HG02623 (cell line): ENCODE data around the gene SLC23A3.
A peak's percentile ranks its signal among the peaks of the same experiment; 100 is the strongest.
"Not testable (repeated sequence)": the region's sequence is repeated elsewhere in the genome, so short reads cannot be mapped to it uniquely, and the experiment has no call there.

Experiments used
- ATAC-seq: cut with Tn5 transposase; IDR thresholded peaks from one replicate; pipeline ENCODE4 v1.9.1; 2021; ENCODE audit warnings: moderate library complexity; ENCODE audit not compliant: unreplicated experiment

Gene SLC23A3

DNA sequence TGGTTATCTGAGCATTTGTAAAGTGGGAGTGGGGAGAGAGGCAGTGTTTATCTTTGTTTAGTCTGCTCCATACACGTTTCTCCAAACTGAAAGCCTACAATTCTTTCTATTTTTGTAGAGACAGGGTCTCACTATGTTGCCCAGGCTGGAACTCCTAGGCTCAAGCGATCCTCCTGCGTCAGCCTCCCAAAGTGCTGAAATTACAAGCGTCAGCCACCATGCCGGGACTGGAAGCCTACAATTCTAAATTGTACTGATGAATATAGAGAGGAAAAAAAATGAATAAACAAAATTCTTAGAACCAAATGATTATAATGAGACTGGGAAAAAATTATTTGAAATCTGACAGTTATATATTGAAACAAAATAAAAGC lies 35.3 kb upstream of the SLC23A3 start:
- no peak for ATAC-seq

DNA sequence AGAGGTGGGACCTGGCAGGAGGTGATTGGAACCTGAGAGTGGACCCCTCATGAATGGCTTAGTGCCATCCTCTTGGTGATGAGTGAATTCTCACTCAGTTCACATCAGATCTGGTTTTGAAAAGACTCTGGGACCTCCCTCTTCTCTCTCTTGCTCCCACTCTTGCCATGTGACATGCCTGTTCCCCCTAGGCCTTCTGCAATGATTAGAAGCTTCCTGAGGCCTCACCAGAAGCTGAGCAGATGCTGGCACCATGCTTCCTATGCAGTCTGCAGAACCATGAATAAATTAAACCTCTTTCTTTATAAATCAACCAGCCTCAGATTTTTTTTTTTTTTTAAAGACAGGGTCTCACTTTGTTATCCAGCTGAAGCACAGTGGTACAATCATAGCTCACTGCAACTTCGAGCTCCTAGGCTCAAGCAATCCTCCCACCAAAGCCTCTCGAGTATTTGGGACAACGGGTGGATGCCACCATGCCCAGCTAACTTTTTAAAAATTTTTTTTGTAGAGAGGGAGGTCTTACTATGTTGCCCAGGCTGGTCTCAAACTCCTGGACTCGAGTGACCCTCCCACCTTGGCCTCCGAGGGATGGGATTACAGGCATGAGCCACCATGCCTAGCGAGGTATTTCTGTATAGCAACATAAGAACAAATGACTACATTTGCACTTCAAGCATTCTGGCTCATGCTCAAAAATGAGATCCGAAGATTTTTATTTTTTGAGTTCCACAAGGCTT lies 34.8 kb upstream of the SLC23A3 start:
- no peak for ATAC-seq

DNA sequence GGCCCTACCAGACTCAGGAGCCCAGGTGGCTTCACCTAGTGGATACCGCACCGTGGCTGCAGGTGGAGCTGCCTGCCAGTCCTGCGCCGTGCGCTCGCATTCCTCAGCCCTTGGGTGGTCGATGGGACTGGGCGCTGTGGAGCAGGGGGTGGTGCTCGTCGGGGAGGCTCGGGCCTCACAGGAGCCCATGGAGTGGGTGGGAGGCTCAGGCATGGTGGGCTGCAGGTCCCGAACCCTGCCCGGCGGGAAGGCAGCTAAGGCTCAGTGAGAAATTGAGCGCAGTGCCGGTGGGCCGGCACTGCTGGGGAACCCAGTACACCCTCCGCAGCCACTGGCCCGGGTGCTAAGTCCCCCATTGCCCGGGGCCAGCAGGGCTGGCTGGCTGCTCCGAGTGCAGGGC lies 31.5 kb upstream of the SLC23A3 start:
- ATAC-seq = not testable (repeated sequence)

DNA sequence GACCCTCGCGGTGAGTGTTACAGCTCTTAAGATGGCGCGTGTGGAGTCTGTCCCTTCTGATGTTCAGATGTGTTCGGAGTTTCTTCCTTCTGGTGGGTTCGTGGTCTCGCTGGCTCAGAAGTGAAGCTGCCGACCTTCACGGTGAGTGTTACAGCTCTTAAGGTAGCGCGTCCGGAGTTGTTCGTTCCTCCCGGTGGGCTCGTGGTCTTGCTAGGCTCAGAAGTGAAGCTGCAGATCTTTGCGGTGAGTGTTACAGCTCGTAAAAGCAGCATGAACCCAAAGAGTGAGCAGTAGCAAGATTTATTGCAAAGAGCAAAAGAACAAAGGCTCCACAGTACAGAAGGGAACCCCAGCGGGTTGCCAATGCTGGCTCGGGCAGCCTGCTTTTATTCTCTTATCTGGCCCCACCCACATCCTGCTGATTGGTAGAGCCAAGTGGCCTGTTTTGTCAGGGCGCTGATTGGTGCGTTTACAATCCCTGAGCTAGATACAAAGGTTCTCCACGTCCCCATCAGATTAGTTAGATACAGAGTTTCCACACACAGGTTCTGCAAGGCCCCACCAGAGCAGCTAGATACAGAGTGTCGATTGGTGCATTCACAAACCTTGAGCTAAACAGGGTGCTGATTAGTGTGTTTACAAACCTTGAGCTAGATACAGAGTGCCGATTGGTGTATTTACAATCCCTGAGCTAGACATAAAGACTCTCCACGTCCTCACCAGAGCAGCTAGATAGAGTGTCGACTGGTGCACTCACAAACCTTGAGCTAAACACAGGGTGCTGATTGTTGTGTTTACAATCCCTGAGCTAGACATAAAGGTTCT lies 30.9 kb upstream of the SLC23A3 start:
- ATAC-seq = not testable (repeated sequence)

DNA sequence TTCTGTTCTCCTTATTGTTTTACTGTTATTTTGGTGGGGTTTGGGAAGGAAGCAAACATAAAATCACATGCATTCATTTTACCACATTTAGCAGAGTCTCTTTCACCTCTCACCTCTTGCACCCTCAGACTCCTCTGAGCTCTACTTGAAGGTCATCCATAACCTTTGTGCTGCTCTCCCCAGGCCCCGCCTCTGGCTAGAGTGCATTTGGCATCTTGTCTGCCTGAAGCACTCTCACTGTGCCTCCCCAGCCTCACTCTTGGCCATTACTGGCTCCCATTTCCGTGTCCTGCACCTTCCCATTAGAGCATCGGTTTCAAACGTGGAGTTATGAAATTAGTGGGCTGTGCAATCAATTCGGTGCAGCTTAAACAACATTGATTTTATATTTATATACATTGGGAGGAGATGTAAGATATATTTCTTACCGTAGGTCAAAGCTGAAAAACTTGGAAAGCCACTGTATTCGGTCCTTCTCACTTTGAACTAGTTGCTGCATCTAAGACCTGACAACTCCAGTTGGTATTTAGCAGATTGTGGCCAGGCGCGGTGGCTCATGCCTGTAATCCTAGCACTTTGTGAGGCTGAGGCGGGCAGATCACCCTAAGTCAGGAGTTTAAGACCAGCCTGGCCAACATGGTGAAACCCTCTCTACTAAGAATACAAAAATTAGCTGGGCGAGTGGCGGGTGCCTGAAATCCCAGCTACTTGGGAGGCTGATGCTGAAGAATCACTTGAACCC lies 29.8 kb upstream of the SLC23A3 start:
- ATAC-seq = no peak

DNA sequence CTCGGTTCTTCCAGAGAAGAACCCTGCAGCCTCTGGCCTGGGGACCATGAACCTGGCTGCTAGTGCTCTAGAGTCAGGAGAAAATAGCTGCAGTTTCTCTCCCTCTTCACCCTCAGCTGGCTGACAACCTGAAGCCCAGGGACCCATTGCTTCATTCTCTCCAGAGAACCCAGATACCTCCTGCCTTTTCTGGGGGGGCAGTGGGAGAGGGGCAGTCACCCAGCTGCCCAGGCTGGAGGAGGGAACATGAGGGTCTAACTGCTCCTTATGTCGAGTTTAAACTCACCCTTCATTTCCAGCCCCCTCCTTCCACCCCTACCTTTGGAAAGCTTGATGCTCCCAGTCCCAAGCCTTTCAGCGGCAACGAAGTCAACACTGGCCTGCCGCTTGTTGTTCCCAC lies 29.1 kb upstream of the SLC23A3 start:
- no peak for ATAC-seq

DNA sequence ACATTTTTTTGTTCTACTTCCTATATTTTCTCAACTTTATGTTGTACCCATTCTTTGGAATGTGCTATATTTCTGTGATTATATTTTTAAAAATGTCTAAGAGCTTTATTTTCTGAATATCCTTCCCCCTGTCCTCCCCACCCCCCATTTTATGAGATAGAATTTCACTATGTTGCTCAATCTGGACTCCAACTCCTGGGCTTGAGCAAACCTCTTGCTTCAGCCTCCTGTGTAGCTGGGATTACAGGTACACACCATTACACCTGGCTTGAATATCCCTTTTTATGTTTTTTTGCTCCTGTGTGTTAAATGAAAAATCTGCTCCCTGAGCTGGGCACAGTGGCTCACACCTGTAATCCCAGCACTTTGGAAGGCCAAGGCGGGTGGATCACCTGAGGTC lies 27.6 kb upstream of the SLC23A3 start:
- ATAC-seq = no peak

DNA sequence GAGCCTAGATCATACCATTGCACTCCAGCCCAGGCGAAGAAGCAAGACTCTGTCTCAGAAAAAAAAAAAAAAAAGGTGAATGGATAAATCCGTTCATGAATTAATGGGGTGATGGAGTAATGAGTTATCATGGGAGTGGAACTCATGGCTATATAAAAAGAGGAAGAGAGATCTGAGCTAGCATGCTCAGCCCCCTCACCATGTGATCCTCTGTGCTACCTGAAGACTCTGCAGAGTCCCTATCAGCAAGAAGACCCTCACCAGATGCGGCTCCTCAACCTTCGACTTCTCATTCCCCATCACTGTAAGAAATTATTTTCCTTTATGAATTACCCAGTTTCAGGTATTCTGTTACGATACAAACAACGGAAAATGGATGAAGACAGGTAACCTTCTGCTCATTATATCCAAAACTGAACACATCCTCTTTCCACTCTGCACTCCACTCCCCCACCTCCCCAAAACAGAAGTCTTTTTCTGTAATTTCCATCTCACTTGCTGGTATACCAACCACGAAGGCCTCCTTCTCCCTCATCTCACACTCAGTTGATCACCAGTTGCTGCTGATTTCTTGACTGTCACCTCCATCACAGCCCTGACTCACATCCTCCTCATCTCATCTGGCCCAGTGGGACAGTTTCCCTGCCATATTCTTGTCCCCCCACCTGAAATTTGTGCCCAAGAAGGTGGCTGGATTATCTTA lies 17.1 kb upstream of the SLC23A3 start:
- no peak for ATAC-seq

DNA sequence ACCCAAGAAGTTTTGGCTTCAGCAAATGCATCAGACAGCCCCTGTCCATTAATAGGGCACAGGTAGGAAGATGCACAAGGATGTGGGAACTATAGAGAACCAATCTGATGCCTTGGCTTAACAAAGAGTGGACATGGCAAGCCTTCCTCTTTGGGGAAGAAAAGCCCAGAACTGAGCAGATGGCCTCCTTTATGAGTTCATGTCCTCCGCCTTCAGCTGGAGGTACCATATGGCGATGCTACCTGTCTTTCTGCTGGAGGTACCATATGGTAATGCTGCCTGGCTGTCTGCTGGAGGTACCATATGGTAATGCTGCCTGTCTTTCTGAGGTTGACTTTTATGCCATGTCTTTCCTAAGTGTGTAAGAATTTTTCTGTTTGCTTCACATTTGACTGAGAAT lies 14.3 kb upstream of the SLC23A3 start:
- ATAC-seq = no peak

DNA sequence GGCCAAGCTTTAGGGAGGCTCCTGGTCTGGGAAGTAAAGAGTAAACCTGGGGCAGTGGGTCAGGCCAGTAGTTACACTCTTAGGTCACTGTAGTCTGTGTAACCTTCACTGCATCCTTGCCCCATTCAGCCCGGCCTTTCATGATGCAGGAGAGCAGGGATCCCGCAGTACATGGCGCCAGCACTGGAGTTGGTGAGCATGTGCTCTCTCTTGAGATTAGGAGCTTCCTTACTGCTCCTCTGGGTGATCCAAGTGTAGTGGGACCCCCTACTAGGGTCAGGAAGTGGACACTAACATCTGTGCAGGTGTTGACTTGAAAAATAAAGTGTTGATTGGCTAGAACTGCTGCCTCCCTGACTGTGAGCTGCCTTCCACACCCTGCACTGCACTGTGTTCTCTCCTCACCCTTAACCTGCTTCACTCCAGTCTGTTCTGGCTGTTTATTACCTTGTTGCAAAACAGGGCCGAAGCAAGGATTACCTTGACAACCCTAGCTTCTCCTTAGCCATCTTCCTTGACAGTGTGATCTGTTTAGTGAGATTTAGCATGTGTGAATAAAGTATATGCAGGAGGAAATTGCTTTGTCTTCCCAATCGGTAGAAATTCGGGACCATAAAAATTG lies 13.4 kb upstream of the SLC23A3 start:
- ATAC-seq = no peak

DNA sequence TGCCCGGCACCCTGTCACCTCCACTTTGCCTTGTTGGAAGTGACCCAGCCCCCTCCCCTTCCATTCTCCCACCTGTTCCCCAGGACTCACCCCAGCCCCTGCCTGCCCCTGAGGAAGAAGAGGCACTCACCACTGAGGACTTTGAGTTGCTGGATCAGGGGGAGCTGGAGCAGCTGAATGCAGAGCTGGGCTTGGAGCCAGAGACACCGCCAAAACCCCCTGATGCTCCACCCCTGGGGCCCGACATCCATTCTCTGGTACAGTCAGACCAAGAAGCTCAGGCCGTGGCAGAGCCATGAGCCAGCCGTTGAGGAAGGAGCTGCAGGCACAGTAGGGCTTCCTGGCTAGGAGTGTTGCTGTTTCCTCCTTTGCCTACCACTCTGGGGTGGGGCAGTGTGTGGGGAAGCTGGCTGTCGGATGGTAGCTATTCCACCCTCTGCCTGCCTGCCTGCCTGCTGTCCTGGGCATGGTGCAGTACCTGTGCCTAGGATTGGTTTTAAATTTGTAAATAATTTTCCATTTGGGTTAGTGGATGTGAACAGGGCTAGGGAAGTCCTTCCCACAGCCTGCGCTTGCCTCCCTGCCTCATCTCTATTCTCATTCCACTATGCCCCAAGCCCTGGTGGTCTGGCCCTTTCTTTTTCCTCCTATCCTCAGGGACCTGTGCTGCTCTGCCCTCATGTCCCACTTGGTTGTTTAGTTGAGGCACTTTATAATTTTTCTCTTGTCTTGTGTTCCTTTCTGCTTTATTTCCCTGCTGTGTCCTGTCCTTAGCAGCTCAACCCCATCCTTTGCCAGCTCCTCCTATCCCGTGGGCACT lies 12.7 kb upstream of the SLC23A3 start:
- no peak for ATAC-seq

DNA sequence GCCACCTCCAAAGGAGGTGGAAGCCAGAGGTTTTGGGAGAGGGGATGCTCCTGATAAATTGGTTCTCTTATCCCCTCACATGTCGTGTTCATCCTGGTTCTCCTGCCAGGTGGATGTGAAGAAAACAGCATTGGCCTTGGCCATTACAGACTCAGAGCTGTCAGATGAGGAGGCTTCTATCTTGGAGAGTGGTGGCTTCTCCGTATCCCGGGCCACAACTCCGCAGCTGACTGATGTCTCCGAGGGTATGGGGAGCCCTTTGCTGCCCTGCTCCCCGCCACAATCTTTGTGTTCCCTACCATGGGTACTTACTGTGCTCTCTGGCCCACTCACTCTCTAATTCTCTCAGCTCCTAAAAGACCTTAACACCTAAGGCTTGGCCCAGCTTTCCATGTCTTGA lies 11.7 kb upstream of the SLC23A3 start:
- ATAC-seq = no peak

DNA sequence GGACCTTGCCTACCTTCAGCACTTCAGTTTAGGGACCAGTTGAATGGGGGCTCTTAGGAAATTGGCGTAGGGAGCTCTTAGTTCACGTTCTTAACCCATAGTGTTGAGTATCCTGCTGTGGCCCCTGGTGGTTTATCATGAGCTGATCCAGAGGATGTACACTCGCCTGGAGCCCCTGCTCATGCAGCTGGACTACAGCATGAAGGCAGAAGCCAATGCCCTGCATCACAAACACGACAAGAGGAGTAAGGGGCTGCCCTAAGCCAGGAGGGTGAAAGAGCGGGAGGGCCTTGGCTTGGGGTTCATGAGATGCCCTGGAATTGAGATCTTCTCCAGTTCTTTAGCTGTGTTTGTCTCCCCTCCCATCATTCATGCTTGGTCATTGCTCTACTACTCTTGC lies 11.1 kb upstream of the SLC23A3 start:
- no peak for ATAC-seq

DNA sequence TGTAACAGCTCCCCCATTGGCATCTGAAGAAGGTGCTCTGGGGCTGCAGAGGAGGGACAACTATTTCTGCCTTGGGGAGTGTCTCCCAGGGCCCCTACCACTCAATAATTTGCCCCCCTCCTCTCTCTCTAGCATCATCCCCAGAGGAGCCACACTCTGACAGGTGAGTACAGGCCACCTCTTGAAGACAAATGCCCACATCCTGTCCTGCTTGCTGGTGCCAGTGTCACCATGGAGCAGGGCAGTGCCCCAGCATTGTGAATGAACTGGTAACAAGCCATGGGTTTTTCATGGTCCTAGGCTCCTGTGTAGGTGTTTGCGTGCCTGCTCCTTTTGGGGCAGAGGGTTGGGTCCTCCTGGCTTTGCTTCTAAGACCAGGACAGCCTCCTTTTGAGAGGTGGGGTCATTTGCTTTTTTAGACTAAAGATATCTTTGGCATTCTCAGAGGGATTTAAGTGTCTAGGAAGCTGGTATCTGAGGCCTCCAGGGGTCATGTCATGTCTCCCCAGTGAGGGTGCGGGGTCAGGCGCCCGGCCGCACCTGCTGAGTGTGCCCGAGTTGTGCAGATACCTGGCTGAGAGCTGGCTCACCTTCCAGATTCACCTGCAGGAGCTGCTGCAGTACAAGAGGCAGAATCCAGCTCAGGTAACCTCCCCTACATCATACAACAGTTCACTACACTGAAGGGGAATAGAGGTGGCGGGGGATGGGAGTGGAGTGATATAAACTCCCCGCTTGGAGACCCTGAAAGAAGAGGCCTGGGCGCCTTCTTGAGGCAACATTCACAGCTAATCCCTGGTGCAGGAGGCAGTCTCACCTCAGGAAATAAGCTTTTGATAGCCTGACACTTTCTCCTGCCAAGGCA lies 10.0 kb upstream of the SLC23A3 start:
- no peak for ATAC-seq

DNA sequence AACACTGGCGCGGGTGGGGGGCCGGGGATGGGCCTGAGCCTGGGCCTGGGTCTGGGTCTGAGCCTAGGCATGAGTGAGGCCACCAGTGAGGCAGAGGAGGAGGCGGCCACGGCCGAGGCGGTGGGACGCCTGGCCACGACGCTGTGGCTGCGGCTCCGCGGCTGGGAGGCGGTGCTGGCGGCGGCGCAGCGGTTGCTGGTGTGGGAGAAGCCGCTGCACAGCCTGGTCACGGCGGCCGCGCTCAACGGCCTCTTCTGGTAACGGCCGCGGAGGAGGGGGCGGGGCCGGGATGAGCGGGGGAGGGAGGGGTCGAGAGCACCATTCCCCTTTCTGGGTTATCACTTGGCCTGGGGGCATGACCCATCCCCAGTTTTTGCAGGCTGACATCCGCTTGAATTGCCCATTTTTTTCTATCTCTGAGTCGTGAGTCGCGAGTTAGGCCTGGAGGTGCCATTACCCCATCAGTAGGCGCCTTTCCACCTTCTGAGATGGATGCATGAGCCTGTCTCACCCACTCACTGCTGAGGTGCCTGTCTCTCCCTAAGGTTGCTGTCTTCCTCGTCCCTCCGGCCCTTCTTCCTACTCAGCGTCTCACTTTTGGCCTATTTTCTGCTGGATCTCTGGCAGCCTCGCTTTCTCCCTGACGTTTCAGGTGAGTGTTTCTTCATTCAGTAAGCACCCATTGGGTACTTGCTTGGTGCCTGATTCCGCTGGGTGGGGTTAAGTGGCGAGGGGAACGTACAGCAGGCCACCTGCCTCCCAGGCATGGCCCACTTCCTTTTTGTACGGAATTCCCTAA lies 8.7 kb upstream of the SLC23A3 start:
- peak; percentile 9 for ATAC-seq

DNA sequence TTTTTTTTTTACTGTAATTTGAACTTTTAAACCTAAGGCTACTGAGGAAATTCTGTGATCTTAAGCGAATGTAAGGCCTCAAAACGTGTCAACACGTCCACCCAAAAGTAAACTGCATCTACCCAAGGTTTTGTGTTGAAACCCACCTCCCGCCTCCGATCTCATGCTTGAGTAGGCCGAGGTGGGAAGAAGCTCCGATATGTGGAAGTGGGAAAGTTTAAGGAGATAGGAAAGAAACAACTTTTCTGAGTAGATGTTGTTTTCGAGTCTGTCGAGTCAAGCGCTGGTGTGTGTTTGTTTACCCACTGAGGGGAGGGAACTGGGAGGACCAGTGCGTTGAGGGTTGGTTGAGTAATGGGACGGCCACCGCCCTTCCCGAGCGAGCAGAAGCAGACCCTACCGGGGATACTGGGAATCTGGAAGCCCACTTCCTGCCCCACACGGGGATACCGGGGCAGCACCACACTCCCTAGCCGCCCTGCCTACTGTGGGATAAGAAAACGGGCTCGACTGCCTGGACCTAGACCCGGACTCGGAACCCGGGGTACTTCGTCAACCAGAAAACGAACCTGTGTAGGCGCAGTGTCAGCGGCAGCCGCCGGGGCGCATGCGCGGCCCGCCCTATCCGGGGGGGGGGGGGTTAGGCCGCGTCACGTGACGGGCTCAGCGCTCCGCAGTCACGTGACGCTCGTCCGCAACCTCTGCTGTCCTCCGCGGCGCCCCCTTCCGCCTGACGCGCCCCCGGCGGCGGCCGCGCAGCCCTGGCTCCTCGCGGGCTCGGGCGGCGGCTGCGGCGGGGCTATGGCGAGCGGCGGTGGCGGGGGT lies 7.9 kb upstream of the SLC23A3 start, which contains the start of gene RETREG2:
Gene RETREG2, plus strand, starts transcription at position 724 of the 825 bp plus-strand sequence. Its CDS starts 78 bp downstream, at position 802.
- ATAC-seq = peak; percentile 36
